Measurements from ENCODE around the gene PPFIA1.

The PPFIA1 gene

DNA sequence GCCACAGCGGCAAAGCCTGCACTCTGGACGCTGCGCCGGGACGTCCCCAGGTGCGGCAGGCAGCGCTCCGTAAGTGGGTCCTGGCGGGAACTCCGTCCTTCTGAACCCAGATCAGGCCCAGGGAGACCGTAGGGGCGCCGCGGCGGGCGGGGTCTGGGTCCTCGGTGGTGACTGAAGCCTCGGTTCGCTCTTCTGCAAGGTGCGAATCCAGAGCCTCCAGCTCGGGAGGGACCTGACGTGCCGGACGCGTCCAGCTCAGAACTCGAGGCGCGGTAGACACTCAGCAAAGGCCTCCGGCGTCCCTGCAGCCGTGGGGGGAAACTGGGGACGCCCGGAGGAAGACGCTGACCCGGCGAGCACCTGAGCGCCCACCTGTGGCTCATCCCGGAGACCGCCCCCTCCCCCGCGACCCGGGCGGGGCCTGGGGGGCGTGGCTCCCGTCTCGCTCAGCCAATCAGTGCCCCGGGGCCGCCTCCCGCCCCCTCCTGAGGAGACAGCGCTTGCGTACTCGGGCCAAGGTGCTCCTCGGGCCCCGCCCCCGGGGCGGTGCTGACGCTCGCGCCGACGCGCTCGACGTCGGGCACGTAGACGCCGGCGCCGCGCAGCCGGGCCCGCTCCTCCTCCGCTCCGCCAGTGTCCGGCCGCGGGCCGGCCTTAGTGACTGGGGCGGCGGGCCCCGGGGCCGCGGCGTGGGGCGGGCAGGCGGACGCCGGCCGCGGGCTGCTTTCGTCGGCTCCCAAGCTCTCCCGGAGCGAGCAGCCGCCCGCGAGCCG is at the start of gene PPFIA1:
PPFIA1 (plus strand) TSS at position 587 of the 773 bp plus-strand sequence. CDS start 1,483 bp downstream, outside the sequence.
- peak; percentile 94 for DNase-seq

DNA sequence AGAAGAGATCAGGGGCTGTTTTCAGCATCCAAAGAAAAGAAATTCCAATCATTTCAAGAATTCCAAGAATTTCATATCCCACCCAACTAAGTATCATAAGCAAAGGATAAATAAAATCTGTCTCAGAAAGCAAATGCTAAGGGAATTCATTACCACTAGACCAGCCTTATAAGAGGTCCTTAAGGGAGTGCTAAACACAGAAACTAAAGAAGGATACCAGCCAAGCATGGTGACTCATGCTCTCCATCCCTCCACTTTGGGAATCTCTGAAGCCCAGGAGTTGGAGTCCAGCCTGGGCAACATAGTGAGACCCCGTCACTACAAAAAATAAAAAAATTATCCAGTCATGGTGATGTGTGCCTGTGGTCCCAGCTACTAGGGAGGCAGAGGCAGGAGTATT is 49.6 kb upstream of the PPFIA1 start:
- no peak for DNase-seq

DNA sequence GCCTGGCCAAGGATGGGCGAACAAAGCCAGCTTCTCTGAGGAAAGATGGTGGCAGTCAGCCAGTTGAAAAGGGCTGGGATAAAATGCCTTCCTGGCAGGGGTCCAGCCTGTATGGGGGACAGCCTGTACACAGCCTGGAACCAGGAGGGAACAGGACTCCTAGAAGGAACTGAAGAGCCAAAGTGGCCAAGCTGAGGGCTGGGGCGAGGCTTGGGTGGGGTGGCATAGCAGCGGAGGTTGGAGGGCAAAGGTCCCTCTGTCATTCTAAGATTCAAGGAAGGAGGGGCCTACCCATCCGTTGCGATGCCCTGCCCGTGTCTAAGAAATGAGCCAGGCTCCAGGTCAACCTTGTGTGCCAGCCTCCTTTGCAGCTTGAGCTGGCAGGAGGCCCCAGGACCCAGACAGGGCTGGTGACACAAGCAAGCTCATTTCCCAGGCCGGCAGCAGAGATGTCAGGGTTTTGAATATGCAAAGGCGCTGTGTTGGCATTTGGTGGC is 44.8 kb upstream of the PPFIA1 start:
- no peak for DNase-seq

DNA sequence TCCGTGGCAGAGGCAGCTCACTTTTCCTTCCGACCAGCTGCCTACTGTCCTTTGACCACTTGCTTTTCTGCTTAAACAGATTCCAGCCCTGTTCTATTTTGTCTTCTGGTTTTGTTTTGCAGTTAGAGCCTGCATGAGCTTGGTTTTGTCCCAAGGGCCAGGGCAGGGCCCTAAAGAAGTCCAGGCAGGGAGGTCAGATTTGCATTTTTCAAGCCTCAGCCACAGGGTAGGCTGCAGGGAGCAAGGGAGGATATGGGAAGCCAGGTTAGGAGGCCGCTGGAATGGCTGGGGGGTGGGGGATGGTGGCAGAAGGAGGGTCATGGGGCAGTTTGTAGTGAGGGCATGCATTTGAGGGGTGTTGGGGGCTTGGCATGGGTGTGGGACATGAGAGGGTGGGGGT is 44.3 kb upstream of the PPFIA1 start:
- no peak for DNase-seq

DNA sequence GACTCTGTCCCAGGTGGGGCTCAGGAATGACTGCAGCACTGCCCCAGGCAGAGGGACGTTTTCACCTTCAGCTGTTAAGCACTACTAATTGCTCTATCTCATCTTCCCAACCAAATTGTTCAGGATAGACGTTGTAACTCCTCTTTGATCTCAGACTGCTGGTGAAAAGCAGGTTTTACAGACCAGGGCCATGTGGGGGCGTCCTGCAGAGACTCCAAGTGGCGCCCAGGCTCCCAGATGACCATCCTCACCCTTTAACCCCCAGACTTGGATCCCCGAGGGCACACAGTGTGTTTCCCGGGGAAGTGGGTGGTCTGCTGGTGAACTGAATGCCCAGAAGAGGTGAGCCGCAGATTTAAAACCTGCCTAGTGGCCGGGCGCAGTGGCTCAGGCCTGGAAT is 43.5 kb upstream of the PPFIA1 start:
- no peak for DNase-seq

DNA sequence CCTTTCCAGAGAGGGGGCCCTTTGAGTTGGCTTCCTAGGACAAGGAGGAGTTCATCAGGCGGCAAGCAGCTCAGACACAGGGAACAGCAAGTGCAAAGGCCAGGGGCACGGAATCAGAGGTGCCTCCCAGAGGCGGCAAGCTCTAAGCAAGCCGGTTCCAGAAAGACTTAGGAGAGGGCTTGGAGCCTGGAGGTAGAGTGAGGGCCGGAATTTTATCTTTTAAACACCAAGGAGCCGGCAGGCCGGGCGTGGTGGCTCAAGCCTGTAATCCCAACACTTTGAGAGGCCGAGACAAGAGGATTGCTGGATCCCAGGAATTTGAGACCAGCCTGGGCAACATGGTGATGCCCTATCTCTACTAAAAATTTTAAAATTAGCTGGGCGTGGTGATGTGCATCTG is 40.8 kb upstream of the PPFIA1 start:
- no peak for DNase-seq

DNA sequence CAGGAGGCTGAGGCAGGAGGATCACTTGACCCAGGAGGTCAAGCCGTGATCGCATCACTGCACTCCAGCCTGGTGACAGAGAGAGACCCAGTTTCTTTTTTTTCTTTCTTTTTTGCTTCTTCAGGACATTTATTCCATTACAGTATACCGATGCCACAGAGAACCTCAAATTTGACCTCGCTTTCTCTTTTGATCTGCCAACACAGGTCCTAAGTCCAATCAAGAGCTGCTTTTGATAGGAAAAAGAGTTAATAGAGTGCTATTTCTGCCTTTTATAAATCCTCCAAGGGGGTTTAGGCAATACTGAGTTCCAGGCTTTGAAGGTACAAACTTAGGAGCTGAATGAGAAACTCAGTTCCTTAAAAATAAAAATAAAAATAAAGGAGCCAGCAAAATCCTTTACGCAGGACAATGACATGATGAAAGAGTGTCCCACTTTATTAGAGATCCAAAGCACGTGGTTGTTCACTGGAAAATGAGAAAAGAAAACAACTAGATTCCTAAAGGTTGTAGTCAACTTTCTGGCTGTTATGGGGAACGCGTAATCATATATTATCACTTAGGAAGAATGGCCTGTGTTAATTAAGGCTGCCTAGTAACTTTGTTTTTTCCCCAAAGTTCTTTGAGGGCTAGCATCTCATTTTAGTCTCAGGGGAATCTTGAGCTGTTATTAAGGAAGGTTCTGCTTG is 40.2 kb upstream of the PPFIA1 start:
- DNase-seq = no peak

DNA sequence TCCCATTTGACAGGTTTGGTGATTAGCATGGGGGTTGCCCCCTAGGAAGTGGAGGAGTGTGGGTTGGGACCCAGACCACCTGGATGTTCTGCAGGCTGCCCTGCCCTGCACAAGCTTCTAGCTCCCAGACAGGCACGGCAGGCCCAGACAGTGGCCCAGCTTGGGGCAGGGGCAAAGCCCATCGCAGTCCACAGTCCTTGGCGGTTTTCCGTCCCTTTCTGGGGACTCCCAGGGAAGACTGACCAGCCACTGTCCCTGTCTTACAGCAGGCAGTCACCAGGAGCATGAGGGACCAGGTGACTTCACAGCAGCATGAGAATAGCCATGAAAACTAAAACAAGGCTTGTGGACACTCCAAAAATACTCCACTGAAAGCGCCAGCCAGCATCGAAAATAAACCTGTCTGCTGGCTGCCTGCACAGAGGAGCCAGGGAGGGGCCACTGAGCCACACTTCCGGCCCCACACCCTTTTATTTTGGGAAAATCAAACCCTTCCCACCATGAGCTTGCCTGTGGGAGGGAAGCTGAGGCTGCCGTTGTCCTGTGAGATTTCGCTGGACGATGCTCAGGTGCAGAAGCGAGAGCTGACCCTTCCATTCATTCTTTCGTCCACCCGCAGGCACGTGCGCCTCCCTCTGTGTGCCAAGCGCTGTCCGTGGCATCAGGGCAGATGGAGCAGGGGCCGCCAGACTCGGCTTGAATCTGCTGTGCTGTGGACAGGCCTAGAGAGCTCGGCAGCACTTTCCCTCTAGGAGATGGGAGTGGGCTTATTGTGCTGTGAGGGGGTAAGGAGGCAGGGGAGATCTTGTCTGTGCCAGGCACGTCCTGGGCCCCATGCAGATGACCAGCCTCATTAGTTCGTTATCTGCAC is 39.4 kb upstream of the PPFIA1 start:
- DNase-seq = no peak

DNA sequence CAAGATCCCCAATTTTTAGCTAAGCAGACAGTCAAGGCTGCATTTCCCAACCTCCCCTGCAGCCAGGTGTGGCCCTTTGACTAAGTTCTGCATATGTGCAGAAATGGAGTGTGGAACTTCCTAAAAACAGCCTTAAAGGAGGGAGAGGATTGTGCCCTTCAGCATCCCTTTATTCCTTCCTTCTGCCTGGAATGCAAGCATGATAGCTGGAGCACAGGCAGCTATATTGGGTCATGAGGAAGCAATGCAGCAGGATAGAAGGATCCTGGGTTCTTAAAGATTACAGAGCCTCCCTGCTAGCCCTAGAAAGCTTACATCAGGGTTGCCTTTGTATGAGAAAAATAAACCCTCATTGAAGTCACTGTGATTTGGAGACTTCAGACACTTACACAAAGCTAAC is 37.5 kb upstream of the PPFIA1 start:
- DNase-seq = no peak

DNA sequence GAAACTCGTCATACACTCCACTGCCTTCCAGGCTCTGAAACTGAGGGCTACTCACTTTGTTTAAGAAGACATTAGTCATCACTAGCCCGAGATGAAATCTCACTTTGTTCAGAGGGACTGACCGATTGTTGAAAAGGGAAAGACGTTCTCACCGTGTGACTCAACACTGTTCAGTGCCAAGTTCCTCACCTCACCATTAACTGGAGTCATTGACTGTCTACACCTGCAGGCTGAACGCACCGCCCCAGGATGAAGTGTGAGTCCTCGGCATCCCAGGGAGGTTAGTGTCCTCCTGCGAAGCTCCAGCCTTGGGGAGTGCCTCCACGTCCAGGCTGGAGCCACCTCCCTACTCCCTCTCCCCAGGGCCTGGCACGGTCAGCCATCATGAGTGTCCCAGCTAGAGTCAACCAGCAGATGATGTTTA is 37.0 kb upstream of the PPFIA1 start:
- no peak for DNase-seq

DNA sequence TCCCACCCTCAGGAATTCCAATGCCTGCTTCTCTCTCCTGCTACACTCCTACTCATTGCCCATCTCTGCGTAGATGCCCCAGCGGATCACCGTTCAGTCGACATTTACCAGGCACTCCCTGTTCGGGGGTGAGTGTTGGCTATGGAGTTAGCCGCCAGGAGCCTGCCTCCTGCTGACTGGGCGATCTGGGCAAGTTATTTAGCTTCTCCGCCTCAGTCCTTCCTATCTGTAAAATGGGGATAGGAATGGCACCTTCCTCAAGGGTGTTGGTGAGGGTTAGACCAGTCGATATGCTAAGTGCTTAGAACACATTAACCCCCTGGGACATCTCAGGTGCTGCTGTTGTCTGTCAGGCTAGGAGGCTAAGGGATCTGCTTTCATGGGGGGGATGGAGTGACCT is 36.5 kb upstream of the PPFIA1 start:
- no peak for DNase-seq

DNA sequence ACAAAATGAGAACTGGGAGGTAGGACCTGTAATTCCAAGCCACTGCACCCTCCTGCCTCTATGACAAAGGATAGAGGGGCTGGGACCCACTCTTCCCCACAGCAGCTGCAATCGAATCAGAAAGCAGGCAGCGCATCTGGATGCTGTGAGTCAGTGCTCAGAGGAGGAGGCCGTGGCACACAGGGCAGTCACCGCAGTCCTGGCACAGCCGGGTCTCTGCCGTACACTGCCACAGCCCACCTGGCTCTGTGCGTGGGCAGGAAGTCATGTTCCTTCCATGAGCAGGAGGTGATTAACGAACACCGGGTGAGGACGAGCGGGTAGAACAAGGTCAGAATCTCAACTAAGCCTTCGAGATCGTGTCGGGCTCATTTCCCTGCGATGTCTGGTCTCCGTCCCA is 30.2 kb upstream of the PPFIA1 start:
- DNase-seq = no peak

DNA sequence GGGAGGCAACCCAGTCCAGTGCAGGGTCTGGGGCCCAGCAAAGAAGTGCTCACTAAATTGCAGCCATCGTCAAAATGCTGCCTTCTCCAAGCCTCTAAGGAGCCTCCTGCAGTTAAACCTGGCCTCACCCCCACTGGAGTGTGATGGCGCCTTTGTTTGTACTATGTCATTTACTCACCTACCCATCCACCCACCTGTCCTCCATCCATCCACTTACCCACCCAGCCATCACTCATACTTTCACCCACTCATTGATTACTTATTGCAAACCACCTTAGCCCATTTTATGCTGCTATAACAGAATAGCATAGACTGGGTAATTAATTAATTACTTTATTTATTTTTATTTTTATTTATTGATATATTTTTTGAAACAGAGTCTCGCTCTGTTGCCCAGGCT is 28.8 kb upstream of the PPFIA1 start:
- no peak for DNase-seq

DNA sequence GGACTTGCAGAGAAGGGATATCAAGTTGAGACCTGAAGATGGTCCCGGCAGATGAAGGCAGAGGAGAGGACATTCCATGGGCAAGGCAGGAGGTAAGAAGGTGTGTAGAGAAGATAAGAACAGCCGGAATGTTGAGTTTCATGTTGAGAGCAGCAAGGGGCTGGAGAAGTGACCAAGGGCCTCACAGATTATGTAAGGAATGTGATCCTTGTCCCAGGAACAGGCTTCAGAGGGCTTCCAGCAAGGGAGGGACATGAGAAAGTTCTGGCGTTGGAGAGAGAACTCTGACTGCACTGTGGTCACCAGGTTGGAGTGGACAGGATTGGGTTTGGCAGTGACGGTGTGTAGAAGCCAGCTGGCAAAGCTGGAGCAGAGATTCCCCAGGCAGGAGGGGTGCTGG is 27.6 kb upstream of the PPFIA1 start:
- no peak for DNase-seq

DNA sequence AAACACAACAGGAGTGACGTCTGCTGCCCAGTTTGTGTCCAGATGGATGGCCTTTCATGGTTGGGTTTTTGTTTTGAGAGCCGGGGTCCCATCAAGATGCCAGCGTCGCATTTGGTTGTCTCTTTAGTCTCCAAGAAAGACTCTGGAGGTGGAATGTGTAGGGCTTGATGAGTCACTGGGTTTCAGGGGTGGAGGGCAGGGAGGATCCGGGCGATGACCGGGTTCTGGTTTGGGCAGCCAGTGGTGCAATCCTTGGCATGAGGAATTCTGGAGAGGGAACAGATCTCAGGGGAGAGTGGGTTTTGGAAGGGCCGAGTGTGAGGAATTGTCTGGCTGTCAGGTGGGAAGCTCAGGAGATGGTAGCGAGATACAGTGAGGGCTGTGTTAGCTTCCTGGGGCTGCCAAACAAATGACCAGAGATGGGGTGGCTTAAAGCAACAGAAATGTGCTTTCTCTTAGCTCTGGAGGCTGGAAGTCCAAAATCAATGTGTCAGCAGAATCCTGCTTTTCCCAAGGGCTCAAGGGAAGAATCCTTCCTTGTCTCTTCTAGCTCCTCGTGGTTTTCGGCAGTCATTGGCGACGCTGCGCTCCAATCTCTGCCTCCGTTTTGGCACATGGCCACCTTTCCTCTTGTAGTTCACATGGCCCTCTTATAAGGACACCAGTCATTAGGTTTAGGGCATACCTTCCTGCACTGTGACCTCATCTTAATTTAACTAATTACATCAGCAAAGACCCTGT is 26.4 kb upstream of the PPFIA1 start:
- DNase-seq = no peak

DNA sequence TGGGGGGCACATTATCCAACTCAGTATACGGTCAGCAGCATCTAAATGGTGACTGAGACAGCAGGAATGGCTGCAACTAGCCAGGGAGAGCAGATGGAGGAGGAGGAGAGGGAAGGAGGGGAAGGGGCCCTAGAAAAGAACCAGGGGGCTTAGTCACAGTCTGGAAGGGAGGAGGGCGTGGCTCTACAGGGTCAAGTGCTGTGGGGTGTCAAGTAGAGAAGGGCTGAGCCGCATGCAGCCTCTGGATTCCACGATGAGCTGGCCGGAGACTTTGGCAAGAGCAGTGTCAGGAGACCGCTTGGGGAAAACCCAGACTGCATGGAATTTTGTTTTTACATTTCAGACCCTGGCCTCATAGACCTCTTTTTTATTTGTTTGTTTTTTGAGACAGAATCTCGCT is 25.8 kb upstream of the PPFIA1 start:
- no peak for DNase-seq

DNA sequence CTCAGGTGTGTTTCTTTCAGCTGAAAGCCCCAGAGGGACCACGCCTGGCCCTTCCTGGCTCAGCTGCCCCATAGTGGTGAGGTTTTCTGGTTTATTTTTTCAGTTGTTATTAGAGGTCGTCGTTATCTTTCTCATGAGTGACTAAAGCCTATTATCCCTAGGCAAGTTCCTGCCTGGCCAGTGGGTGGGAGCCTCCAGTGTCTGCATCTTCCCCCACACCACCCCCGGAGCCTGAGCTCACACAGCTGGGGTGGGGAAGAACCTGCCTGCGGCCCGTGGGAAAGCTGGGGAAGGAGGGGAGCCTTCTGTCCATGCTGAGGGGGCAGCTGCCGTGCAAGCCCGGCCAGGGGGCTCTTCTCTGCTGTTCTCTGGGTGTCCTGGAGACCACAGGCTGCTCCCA is 24.3 kb upstream of the PPFIA1 start:
- DNase-seq = no peak

DNA sequence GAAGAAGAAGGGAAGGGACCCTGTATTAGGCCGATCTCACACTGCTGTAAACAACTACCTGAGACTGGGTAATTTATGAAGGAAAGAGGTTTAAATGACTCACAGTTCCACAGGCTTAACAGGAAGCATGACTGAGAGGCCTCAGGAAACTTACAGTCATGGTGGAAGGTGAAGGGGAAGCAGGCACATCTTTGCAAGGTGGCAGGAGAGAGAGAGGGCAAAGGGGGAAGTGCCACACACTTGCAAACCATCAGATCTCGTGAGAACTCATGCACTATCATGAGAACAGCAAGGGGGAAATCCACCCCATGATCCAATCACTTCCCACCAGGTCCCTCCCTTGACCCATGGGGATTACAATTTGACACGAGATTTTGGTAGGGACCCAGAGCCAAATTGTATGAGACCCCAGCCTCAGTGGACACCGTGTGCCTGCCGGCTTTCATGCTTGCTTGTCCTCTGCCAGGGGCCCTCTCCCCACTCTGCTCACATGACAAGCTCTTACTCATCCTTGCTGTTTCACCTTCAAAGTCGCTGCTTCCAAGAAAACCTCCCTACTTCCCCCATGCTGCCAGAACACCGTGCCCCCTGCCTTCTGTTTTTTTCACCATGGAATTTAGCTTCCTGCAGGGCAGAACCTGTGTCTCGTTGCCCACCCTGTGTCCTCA is 23.3 kb upstream of the PPFIA1 start:
- DNase-seq = no peak

DNA sequence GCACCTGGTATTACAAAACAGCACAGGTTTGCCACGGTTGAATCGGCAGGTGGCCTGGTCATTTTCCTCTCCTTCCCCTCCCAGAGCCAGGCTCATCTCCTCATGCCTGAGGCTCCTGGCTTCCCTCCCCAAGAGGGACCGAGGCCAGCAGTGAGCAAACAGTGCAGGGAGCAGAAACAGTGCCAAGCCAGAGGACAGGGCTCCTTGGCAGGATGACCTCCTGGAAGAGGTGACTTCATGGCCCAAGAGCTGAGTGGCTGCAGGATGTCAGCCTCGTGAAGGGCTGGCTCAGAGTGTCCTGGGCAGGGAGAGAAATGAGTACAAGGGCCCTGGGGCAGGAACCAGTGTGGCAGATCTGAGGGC is 22.8 kb upstream of the PPFIA1 start:
- no peak for DNase-seq

DNA sequence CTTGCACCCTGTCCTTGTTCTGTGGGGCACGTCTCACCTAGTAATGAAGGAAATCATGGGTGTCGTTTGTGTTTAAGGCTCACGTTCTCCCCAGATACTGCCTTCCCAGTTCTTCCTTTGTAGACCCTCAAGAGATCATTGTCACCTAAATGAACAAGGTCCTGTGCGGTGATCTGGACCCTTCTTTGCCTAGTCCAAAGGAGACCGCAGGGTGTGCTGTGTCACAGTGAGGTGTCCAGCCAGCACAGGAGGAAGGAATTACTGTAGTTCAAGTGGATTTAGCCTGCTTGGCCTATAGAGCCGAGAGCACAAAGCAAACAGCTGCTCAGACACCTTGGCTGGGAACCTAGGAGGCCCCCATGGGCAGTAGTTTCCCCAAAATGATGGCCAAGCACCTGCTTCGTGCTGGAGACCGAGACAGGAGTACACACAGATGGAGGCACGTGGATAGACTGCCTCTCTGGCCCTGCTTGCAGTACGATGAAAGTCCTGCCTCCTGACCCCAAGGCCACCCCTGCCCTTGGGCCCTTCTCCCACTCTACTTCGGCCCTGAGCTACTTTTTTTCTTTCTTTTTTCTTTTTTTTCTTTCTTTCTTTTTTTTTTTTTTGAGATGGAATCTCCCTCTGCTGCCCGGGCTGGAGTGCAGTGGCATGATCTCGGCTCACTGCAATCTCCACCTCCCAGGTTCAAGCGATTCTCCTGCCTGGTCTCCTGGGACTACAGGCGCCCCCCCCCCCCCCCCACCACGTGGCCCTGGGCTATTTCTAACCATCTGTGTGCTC is 19.4 kb upstream of the PPFIA1 start:
- no peak for DNase-seq

DNA sequence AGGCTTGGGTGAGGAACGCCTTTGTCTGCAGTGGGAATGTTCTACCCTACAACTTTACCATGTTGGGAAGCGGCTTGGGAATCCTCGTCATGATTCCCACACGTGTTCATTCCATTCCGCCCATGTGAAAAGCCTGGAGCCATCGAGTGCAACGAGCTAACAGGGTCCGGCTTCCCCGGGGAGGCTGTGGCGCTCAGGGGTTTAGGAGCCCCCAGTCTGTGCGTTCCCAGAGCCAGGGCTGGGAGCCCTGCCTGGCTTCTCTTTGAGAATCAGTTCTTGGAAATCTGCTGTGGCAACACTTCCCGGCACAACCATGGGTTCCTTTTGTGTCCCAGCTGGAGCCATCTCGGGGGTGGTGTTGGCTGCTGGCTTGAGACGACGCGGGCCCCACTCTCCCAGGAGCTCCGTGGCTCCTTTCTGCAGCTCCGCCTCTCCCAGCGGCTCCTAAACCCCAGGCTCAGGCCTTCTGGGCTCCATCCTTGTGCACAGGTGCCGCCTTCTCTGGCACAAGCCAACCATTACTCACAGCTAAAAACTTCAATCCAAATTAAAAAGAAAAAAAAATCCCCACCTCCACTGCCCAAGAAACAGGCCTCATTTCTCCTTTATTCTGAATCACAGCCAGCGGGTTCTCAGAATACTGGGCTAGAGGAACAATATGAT is 18.7 kb upstream of the PPFIA1 start:
- no peak for DNase-seq

Data from activated CD4-positive, alpha-beta T cell treated with anti-CD3 and anti-CD28 coated beads for 1 hour (primary cell).